HepG2 (cell line): Measurements from ENCODE around the gene NTN3. TPM values are rescaled to one million over a fixed set of nuclear protein-coding genes. Genes with fewer than 3 reads are reported as not detected.

ENCODE experiments used
- GZF1 ChIP-seq: sonication (generic); formaldehyde crosslinking; IDR thresholded peaks from 2 replicates; pipeline ENCODE4 v1.5.1; 2020; ENCODE audit warnings: mild to moderate bottlenecking, missing genetic modification reagents
- KDM1A ChIP-seq: IDR thresholded peaks from 2 replicates; pipeline ENCODE4 v1.6.1; 2016; ENCODE audit warnings: missing compliant biosample characterization
- MYNN ChIP-seq: sonication (generic); formaldehyde crosslinking; IDR thresholded peaks from 2 replicates; pipeline ENCODE4 v1.4.0; 2020; ENCODE audit warnings: mild to moderate bottlenecking, low read depth, missing genetic modification reagents
- PBX2 ChIP-seq: IDR thresholded peaks from 2 replicates; pipeline ENCODE4 v1.6.1; 2016; ENCODE audit warnings: control low read depth
- SMARCE1 ChIP-seq: fragments of 450-650 bp; IDR thresholded peaks from 2 replicates; pipeline ENCODE4 v1.6.1; 2017; ENCODE audit warnings: borderline replicate concordance
- SRF ChIP-seq: IDR thresholded peaks from 2 replicates; pipeline ENCODE4 v1.6.1; 2011; ENCODE audit warnings: mild to moderate bottlenecking, low read depth, low read length, moderate library complexity
- ZNF451 ChIP-seq: sonication (generic); formaldehyde crosslinking; IDR thresholded peaks from 2 replicates; pipeline ENCODE4 v1.5.0; 2020; ENCODE audit warnings: mild to moderate bottlenecking, missing genetic modification reagents
- ZNF614 ChIP-seq: IDR thresholded peaks from 2 replicates; pipeline ENCODE4 v1.6.1; 2018; ENCODE audit warnings: missing biosample characterization, missing genetic modification reagents, inconsistent platforms, borderline replicate concordance
- ZSCAN5A ChIP-seq: sonication (generic); formaldehyde crosslinking; IDR thresholded peaks from 2 replicates; pipeline ENCODE4 v1.8.0; 2022; ENCODE audit warnings: mild to moderate bottlenecking, missing genetic modification reagents, borderline replicate concordance
- ZSCAN9 ChIP-seq: IDR thresholded peaks from 2 replicates; pipeline ENCODE4 v1.6.1; 2016; ENCODE audit warnings: borderline replicate concordance
- polyA plus RNA-seq, 8 experiments: library from polyadenylated mRNA; depleted of rRNA in 3 of 8; stranded (reverse) in 7 of 8; unstranded in 1 of 8; fragments of >200 nt; fragmentation: Illumina TruSeq in 4 of 8; extraction: Trizol in 4 of 8; gene quantifications; 2 replicates each; pipeline versions ENCODE4 v1.2.1 to v1.2.3, GENCODE V29; 2011 to 2016; ENCODE audit warnings: low read depth in 4 of 8, missing spikeins in 1 of 8, mixed read lengths in 1 of 8; ENCODE audit not compliant: insufficient read depth in 1 of 8
- total RNA-seq, 5 experiments: library from RNA; depleted of rRNA; stranded (reverse); fragments of >200 nt; fragmentation: Illumina TruSeq; extraction: Trizol; gene quantifications; 2 replicates each; pipeline ENCODE4 v1.2.3, GENCODE V29; 2016; ENCODE audit warnings: low read depth in 1 of 5
- TF ChIP-seq, protein P1 (sequence below): sonication (generic); formaldehyde crosslinking; IDR thresholded peaks from 2 replicates; pipeline ENCODE4 v1.4.0; 2020; ENCODE audit warnings: missing genetic modification reagents
- TF ChIP-seq, protein P2 (sequence below): sonication (generic); formaldehyde crosslinking; IDR thresholded peaks from 2 replicates; pipeline ENCODE4 v1.4.0; 2020; ENCODE audit warnings: missing genetic modification reagents, borderline replicate concordance
- TF ChIP-seq, protein P3 (sequence below): sonication (generic); formaldehyde crosslinking; IDR thresholded peaks from 2 replicates; pipeline ENCODE4 v1.4.0; 2020; ENCODE audit warnings: missing genetic modification reagents; ENCODE audit errors: not compliant biosample characterization

Gene NTN3
- total and polyA plus RNA-seq, 2 of the 13 experiments (the other 11 are each of a cell fraction or from before 2014, with no cell fraction given), result 0.09 to 0.20 TPM

- TF ChIP-seq KDM1A (CRISPR knock-in tag), result no peak
- no peak for TF ChIP-seq PBX2
- TF ChIP-seq, protein P1, sequence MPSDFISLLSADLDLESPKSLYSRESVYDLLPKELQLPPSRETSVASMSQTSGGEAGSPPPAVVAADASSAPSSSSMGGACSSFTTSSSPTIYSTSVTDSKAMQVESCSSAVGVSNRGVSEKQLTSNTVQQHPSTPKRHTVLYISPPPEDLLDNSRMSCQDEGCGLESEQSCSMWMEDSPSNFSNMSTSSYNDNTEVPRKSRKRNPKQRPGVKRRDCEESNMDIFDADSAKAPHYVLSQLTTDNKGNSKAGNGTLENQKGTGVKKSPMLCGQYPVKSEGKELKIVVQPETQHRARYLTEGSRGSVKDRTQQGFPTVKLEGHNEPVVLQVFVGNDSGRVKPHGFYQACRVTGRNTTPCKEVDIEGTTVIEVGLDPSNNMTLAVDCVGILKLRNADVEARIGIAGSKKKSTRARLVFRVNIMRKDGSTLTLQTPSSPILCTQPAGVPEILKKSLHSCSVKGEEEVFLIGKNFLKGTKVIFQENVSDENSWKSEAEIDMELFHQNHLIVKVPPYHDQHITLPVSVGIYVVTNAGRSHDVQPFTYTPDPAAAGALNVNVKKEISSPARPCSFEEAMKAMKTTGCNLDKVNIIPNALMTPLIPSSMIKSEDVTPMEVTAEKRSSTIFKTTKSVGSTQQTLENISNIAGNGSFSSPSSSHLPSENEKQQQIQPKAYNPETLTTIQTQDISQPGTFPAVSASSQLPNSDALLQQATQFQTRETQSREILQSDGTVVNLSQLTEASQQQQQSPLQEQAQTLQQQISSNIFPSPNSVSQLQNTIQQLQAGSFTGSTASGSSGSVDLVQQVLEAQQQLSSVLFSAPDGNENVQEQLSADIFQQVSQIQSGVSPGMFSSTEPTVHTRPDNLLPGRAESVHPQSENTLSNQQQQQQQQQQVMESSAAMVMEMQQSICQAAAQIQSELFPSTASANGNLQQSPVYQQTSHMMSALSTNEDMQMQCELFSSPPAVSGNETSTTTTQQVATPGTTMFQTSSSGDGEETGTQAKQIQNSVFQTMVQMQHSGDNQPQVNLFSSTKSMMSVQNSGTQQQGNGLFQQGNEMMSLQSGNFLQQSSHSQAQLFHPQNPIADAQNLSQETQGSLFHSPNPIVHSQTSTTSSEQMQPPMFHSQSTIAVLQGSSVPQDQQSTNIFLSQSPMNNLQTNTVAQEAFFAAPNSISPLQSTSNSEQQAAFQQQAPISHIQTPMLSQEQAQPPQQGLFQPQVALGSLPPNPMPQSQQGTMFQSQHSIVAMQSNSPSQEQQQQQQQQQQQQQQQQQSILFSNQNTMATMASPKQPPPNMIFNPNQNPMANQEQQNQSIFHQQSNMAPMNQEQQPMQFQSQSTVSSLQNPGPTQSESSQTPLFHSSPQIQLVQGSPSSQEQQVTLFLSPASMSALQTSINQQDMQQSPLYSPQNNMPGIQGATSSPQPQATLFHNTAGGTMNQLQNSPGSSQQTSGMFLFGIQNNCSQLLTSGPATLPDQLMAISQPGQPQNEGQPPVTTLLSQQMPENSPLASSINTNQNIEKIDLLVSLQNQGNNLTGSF, result peak; percentile 59; the same call in 1 of the 2 replicates
- TF ChIP-seq GZF1 (CRISPR knock-in tag), result no peak
- no peak for TF ChIP-seq ZSCAN9 (CRISPR knock-in tag)
- no peak for TF ChIP-seq MYNN (CRISPR knock-in tag)
- TF ChIP-seq ZSCAN5A (CRISPR knock-in tag), result no peak
- TF ChIP-seq SMARCE1, result no peak
- no peak for TF ChIP-seq SRF
- no peak for TF ChIP-seq ZNF451 (CRISPR knock-in tag)
- TF ChIP-seq, protein P2, sequence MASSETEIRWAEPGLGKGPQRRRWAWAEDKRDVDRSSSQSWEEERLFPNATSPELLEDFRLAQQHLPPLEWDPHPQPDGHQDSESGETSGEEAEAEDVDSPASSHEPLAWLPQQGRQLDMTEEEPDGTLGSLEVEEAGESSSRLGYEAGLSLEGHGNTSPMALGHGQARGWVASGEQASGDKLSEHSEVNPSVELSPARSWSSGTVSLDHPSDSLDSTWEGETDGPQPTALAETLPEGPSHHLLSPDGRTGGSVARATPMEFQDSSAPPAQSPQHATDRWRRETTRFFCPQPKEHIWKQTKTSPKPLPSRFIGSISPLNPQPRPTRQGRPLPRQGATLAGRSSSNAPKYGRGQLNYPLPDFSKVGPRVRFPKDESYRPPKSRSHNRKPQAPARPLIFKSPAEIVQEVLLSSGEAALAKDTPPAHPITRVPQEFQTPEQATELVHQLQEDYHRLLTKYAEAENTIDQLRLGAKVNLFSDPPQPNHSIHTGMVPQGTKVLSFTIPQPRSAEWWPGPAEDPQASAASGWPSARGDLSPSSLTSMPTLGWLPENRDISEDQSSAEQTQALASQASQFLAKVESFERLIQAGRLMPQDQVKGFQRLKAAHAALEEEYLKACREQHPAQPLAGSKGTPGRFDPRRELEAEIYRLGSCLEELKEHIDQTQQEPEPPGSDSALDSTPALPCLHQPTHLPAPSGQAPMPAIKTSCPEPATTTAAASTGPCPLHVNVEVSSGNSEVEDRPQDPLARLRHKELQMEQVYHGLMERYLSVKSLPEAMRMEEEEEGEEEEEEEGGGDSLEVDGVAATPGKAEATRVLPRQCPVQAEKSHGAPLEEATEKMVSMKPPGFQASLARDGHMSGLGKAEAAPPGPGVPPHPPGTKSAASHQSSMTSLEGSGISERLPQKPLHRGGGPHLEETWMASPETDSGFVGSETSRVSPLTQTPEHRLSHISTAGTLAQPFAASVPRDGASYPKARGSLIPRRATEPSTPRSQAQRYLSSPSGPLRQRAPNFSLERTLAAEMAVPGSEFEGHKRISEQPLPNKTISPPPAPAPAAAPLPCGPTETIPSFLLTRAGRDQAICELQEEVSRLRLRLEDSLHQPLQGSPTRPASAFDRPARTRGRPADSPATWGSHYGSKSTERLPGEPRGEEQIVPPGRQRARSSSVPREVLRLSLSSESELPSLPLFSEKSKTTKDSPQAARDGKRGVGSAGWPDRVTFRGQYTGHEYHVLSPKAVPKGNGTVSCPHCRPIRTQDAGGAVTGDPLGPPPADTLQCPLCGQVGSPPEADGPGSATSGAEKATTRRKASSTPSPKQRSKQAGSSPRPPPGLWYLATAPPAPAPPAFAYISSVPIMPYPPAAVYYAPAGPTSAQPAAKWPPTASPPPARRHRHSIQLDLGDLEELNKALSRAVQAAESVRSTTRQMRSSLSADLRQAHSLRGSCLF (CRISPR knock-in tag), result no peak
- TF ChIP-seq ZNF614 (CRISPR knock-in tag), result no peak
- TF ChIP-seq, protein P3, sequence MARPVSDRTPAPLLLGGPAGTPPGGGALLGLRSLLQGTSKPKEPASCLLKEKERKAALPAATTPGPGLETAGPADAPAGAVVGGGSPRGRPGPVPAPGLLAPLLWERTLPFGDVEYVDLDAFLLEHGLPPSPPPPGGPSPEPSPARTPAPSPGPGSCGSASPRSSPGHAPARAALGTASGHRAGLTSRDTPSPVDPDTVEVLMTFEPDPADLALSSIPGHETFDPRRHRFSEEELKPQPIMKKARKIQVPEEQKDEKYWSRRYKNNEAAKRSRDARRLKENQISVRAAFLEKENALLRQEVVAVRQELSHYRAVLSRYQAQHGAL (CRISPR knock-in tag), result peak; percentile 43
Observed at GRCh38 chr16:2429034-2429770, 41.9 kb upstream of the NTN3 start, which contains the start of gene CCNF (continued).
